Stimulated activated CD8-positive, alpha-beta memory T cell treated with anti-CD3 and anti-CD28 coated beads, Interleukin-12 subunit alpha, Interleukin-12 subunit beta, amount 100 ng/mL, for 4 hours (primary cell): ENCODE measurements around the gene MAGEA8.
"Not testable (repeated sequence)": the region's sequence is repeated elsewhere in the genome, so short reads cannot be mapped to it uniquely, and the experiment has no call there.

Source experiments
- DNase-seq: peaks from one replicate; pipeline ENCODE4 v3.0.0-alpha.2; 2020; ENCODE audit warnings: low read depth

MAGEA8 gene

GRCh38 chrX:149881081-149881711 lies at the start of gene MAGEA8:
TSS of gene MAGEA8 (plus strand) at chrX:149881183. CDS start at chrX:149884273, 3,090 bp downstream.
- no peak for DNase-seq

GRCh38 chrX:149831473-149831872 lies 49.5 kb upstream of the MAGEA8 start:
- no peak for DNase-seq

- DNase-seq = not testable (repeated sequence)
Measured at GRCh38 chrX:149836728-149837127, 44.3 kb upstream of the MAGEA8 start.

DNA sequence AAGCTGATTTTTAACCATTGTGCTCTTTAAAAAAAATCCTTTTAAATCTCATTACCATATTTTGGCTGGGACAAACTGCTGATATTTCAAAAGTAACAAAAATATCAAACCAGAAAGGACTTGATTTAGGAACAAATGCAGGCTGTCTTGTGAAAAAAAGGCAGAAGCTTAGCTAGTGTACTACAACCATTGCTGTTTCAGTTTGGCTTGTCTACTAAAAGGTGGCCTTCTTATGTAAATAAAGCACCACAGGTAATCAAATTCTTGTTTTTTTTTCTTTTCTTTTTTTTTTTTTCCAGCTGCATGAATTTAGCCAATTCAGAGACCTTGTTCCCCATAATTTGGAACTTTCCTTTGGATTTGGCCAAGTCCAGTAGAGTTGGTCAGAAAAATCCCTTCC lies 43.8 kb upstream of the MAGEA8 start:
- DNase-seq = no peak

GRCh38 chrX:149837639-149838038 lies 43.3 kb upstream of the MAGEA8 start:
- DNase-seq = no peak

DNA sequence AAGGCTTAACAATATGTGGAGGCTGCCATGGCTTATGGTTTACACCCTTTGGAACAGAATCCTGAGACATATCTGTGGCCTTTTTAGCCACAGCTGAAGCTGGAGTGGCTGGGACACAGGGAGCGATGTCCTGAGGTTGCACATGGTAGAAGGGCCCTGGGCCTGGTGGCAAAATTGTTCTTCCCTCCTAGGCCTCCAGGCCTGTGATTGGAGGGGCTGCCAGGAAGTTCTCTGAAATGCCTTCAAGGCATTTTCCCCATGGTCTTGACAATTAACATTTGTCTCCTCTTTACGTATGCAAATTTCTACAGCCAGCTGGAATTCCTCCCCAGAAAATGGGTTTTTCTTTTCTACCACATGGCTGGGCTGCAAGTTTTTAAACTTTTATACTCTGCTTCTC lies 39.1 kb upstream of the MAGEA8 start:
- no peak for DNase-seq

DNA sequence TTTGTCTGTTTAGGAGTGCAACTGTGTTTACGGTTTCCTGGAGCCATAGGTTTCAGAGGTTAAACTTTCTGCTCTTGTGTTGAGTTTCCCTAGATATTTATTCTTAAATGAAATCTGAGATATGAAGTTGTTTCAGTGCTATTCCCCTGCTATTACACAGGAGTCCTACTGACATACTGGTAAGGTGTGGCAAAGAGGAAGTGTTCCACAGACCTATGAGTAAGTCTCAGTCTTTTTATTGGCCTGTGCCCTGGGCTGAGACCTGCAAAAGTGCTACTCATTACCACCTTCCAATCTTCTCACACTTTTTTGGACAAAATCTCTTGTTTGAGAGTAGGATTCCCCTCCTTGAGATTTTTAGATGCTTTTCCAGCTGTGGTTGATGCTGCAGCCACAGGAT lies 35.6 kb upstream of the MAGEA8 start:
- no peak for DNase-seq

DNA sequence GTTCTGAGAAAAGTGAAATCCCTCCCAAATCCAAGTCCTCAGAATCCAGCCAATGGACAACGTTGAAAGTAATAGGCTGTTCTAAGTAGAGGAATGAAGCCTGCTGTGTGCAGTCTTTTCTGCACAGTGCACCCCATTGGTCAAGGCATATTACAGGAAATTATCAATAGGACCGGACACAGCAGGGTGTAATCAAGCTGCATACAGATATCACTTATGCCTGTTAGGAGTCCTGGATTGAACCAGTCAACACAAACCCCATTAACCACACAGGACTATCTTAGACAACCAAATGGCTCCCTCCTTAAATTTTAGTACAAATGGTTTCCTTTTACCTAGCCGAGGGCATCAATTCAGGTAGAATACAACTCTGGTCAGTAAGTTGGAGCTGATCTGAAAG lies 34.2 kb upstream of the MAGEA8 start:
- no peak for DNase-seq

- no peak for DNase-seq
Measured at GRCh38 chrX:149848855-149849254, 32.1 kb upstream of the MAGEA8 start.

DNA sequence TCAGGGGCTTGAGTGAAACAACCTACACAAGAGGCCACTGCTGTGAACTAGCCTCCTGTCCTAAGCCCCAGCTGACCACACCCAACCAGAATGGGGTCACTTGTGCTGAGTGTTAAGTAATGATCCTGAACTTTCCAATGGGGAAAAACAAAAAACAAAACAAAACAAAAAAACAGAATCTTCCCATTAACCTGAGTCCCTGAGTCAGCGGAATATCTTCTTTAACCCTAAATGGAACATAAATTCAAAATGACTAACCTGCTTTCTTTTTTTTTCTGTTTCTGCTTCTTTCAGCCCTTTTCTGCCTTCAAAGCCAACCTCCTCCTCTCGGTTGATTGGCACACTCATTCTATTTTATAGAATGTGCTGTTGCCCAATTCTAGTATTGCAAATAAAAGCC lies 31.2 kb upstream of the MAGEA8 start:
- no peak for DNase-seq

DNA sequence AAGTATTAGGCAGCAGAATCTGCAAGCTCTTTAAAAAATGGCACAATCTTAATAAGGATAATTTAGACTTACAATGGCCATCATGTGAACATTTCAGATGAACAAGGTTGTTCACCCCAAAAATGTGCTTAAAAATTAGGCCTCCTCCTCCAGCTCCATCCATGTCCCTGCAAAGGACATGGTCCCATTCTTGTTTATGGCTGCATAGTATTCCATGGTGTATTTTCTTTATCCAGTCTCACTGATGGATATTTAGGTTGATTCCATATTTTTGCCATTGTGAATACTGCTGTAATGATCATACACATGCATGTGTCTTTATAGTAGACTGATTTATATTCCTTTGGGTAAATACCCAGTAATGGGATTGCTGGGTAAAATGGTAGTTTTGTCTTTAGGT lies 29.1 kb upstream of the MAGEA8 start:
- DNase-seq = no peak

DNA sequence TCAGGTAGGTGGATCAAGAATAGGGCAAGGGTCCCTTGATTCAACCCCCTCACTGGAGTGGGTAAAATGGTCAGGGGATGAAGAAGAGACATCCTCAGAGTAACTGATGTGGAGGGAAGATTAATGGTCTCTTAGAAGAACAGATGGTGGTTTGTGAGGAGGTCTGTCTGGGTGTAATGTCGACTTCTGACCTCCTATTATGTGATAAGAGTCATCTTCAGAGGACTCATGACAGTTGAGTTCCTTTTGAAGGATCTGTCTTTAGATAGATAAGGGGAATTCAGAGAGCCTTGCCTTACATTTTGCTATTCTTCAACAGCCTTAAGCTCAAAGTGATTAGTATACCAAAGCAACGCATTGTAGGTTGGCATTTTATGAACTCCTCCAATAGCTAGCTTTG lies 27.1 kb upstream of the MAGEA8 start:
- no peak for DNase-seq

- DNase-seq = no peak
Measured at GRCh38 chrX:149858592-149858991, 22.4 kb upstream of the MAGEA8 start.

DNA sequence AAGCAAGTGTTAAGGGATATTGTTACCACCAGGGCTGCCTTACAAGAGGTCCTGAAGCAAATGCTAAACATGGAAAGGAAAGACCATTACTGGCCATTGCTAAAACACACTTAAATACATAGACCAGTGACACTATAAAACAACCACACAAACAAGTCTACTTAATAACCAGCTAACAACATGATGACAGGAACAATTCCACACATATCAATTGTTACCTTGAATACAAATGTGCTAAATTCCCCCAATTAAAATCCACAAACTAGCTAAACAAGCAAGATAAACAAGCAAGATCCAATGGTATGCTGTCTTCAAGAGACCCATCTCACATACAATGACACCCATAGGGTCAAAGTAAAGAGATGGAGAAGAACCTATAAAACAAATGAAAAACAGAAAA lies 20.5 kb upstream of the MAGEA8 start:
- no peak for DNase-seq

DNA sequence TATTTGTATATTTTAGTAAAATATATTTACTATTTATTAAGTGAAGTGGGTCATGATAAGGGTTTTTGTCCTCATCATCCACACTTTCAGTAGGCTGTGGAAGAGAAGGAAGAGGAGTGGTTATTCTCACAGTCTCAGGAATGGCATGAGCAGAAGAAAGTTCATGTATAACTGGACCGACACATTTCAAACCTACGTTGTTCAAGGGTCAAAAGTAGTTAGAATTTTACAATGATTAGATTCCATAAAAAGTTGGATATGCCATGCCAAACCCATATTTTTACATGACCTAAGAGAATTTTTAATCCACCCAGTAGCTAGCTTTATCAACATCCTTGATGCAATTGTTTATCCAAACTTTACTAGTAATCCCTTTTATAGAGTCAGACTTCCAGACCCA lies 15.6 kb upstream of the MAGEA8 start:
- no peak for DNase-seq

DNA sequence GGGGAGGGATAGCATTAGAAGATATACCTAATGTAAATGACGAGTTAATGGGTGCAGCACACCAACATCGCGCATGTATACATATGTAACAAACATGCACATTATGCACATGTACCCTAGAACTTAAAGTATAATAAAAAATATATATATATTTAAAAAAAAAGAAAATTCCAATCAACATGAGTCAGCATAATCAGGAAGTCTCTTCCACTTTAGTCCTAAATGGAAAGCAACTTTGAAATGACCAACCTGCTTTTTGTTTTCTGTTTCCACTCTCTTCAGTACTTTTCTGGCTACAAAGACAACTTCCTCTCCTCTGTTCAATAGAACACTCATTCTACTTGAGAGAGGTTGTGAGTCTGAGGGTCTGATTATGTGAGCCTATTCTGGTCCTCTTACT lies 13.5 kb upstream of the MAGEA8 start:
- DNase-seq = no peak

DNA sequence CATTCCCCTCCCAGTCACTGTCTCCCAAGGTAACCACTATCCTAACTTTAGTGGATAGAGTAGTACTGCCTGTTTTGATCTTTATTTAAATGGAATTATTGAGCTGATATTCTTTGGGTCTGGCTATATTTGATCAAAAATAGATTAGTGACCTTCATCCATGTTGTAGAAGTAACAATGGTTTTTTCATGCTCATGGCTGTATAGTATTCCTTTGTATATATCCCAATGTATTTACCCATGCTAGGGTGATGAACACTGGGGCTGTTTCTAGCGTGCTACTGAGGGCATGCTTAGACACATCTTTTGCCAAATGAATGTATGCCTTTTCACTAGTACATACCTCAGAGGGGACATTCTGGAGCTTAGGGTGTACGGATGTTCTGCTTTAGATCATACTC lies 10.1 kb upstream of the MAGEA8 start:
- DNase-seq = no peak

GRCh38 chrX:149871433-149871832 lies 9.6 kb upstream of the MAGEA8 start:
- DNase-seq = no peak

GRCh38 chrX:149871940-149872339 lies 9.0 kb upstream of the MAGEA8 start:
- peak; percentile 55 for DNase-seq

- no peak for DNase-seq
Measured at GRCh38 chrX:149877157-149877556, 3.8 kb upstream of the MAGEA8 start.

DNA sequence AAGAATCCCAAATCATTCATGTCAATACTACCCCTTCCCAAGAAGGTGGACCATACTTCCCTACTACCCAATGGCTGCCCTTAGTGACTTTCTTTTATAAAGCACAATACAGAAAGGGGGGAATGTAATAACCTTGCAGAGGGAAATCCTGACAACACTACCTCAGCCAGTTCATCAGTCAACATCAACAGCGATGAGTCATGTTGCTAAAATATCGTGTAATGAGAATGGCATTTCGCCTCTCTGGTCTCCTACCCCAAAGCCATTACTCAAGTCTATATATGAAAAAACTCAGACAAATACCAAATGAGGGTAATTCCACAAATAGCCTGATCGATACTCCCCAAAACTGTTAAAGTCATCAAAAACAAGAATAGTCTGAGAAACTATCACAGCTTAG lies 3.3 kb upstream of the MAGEA8 start:
- DNase-seq = no peak

- DNase-seq = not testable (repeated sequence)
Measured at GRCh38 chrX:149890828-149891227, 9.8 kb downstream of the MAGEA8 start.

DNA sequence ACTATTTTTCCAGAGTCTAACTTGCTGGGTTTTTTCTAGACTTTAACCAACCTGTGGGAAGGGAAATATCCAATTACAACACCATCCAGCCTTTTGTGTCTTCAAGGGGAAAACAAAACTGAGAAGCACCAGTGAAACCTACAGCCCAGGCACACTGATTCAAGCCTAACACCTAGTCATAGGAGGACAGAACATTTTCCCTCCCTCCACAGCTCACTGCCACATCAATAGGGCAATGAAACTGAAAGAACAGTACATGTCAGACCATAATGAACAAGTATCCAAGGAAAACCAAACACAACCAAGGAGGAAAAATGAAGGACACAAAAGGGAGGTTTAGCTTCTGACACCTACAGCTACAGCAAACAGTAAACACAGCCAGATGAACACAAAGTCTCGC lies 17.6 kb downstream of the MAGEA8 start:
- DNase-seq = no peak

GRCh38 chrX:149903889-149904748 lies 23.1 kb downstream of the MAGEA8 start:
- no peak for DNase-seq
